ENCODE results near the gene NDUFS4.

DNA sequence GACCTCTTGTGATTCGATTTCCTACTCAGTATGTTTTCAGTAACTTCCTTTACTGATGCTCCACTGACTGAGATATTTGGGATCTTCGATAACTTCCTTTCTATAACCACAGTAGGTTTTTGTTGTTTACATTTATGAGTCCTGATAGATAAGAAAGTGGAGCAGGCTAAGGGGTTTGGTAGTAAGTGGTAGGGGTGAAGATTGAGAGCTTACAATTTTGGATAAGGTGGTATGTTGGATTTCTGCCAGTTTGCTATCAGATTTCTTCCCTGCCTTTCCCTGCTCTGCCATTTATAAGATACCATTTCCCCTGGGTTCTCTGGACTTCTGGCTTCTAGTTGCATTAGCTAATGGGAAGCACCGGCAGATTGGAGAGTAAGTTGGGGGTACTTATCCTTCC lies 7.9 kb upstream of the NDUFS4 start:
- TF ChIP-seq CTCF (IDR thresholded peaks at IDR 0.05) (no peak), POLR2A (IDR thresholded peaks at IDR 0.05) (no peak)

Measured in vagina (tissue), 2 donors.